ENCODE results near the gene FDXR. TPM values are rescaled to one million over a fixed set of nuclear protein-coding genes. Genes with fewer than 3 reads are reported as not detected.
A peak's percentile ranks its signal among the peaks of the same experiment; 100 is the strongest.

The FDXR gene
- polyA plus RNA-seq, 3 donors, result 2.5 to 7.3 (median 6.2) TPM

DNA sequence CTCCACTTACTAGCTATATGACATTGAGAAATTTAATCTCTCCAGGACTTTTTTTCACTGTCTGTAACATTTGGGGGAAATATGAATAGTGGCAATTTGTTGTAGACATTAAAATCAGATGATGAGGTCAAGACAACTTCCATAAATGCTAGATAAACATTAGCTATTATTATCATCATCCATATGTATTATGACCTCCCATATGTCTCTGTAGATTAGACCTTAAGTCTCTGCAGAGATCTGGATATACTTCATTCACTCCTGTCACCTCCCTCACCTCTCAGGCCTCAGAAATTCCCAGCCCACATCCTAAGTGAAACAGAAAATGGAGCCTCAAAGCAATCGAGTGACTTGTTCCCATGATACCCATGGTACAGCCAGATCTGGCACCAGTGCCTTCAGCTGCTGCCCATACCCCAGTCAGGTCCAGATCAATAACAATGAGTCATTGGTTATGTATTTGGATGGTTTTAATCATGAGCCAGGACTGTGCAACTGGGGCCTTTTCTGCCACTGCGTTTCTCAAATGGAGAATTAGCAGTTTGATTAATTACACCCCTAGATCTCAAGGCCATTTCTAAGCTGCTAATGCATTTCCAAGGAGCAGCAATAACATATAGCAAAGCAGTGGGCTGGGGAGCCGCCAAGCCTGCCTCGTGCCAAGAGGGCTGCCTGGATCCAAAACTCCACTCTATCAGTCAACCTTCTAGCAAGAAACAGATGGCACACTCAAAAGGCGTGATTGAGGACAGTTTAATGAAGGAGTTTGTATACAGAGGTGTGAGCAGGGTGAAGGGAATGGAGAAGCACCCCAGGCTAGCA, 2.6 kb upstream of the FDXR start:
- no peaks in the 10 kb centered on the region for H3K9me3 Mint-ChIP-seq
- no peaks in the 10 kb centered on the region for H3K36me3 ChIP-seq (replicated peaks in 1 of 2; ENCODE audit: control insufficient read depth in 1 of 2, insufficient read depth in 2 of 2, low read length in 2 of 2)
- DNase-seq, result no peak
- H3K9me3 ChIP-seq (replicated peaks in 1 of 2; ENCODE audit: control insufficient read depth in 1 of 2, insufficient read depth in 1 of 2, low read length in 2 of 2), result no peaks in the 10 kb centered on the region
- peaks cover 24% of the 10 kb centered on the region for H3K4me1 Mint-ChIP-seq
- H3K27me3 Mint-ChIP-seq (ENCODE audit: low read depth in 3 of 3), result peaks cover 2 to 13% (median 4%) of the 10 kb centered on the region in 3 donors
- H3K9ac ChIP-seq (ENCODE audit: insufficient read depth, low read length, poor library complexity, severe bottlenecking), result no peak overlapping the region
- intact Hi-C loops (cut with micrococcal nuclease), result loop anchor here in 1 of 2 donors (10.0 kb wide), 1 partner anchor 789 kb away; the partner anchor contains the start of genes RECQL5 and SAP30BP
- no peak overlapping the region for H2AFZ ChIP-seq (ENCODE audit: insufficient read depth, low read depth, low read length, poor library complexity, severe bottlenecking)
- H3K36me3 Mint-ChIP-seq, result peaks cover 0 to 8% of the 10 kb centered on the region in 2 donors
- H3K4me3 ChIP-seq (replicated peaks in 1 of 3; ENCODE audit: low read depth in 2 of 3, low read length in 3 of 3), result no peak overlapping the region
- H3K4me1 ChIP-seq (ENCODE audit: control insufficient read depth in 1 of 2, insufficient read depth in 2 of 2, low read length in 2 of 2), result peaks cover 24 to 28% of the 10 kb centered on the region in 2 donors
- peak overlapping the region in 1 of 7 donors; percentile 25 for H3K27ac Mint-ChIP-seq
- H4K20me1 ChIP-seq (ENCODE audit: insufficient read depth, low read length), result no peaks in the 10 kb centered on the region
- no peak overlapping the region for H3K4me3 Mint-ChIP-seq
- 86% methylated on average over 5 of the region's 5 CpGs for WGBS (ENCODE audit: insufficient coverage)
- TF ChIP-seq, protein P1, sequence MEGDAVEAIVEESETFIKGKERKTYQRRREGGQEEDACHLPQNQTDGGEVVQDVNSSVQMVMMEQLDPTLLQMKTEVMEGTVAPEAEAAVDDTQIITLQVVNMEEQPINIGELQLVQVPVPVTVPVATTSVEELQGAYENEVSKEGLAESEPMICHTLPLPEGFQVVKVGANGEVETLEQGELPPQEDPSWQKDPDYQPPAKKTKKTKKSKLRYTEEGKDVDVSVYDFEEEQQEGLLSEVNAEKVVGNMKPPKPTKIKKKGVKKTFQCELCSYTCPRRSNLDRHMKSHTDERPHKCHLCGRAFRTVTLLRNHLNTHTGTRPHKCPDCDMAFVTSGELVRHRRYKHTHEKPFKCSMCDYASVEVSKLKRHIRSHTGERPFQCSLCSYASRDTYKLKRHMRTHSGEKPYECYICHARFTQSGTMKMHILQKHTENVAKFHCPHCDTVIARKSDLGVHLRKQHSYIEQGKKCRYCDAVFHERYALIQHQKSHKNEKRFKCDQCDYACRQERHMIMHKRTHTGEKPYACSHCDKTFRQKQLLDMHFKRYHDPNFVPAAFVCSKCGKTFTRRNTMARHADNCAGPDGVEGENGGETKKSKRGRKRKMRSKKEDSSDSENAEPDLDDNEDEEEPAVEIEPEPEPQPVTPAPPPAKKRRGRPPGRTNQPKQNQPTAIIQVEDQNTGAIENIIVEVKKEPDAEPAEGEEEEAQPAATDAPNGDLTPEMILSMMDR (IDR thresholded peaks at IDR 0.05), result no peak
- no peak overlapping the region for H3K27ac ChIP-seq (ENCODE audit: low read depth in 1 of 2, low read length in 2 of 2)
- H3K27me3 ChIP-seq (ENCODE audit: control insufficient read depth in 2 of 2, insufficient read depth in 2 of 2, low read length in 2 of 2), result no peaks in the 10 kb centered on the region
- no peaks in the 10 kb centered on the region for H3K79me2 ChIP-seq (ENCODE audit: insufficient read depth, low read length)
- no peak overlapping the region for H3K4me2 ChIP-seq (replicated peaks; ENCODE audit: extremely low read depth, low read length, poor library complexity, severe bottlenecking)

DNA sequence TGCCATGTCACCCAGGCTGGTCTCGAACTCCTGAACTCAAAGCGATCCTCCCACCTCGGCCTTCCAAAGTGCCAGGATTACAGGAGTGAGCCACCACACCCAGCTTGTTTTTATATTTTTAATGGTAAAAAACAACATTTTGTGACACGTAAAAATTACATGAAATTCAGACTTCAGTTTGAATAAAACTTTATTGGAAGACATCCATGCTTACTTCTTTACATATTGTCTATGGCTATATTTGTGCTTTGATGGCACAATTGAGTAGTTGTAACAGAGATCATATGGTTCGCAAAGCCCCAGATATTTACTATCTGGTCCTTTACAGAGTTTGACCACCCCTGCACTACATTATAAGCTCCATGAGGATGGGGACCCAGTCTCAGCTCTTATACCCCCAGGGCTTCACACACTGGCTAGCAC, 1.8 kb upstream of the FDXR start:
- Histone ChIP-seq H3K27ac (ENCODE audit: low read depth in 1 of 2, low read length in 2 of 2) (no peak overlapping the region), H3K79me2 (ENCODE audit: insufficient read depth, low read length) (no peaks in the 10 kb centered on the region), H3K4me1 (ENCODE audit: control insufficient read depth in 1 of 2, insufficient read depth in 2 of 2, low read length in 2 of 2) (peaks cover 18 to 22% of the 10 kb centered on the region in 2 donors), H3K4me2 (replicated peaks; ENCODE audit: extremely low read depth, low read length, poor library complexity, severe bottlenecking) (no peak overlapping the region), H3K4me3 (replicated peaks in 1 of 3; ENCODE audit: low read depth in 2 of 3, low read length in 3 of 3) (no peak overlapping the region), H3K27me3 (ENCODE audit: control insufficient read depth in 2 of 2, insufficient read depth in 2 of 2, low read length in 2 of 2) (no peaks in the 10 kb centered on the region), H3K9me3 (replicated peaks in 1 of 2; ENCODE audit: control insufficient read depth in 1 of 2, insufficient read depth in 1 of 2, low read length in 2 of 2) (no peaks in the 10 kb centered on the region), H4K20me1 (ENCODE audit: insufficient read depth, low read length) (no peaks in the 10 kb centered on the region), H3K36me3 (replicated peaks in 1 of 2; ENCODE audit: control insufficient read depth in 1 of 2, insufficient read depth in 2 of 2, low read length in 2 of 2) (no peaks in the 10 kb centered on the region), H3K9ac (ENCODE audit: insufficient read depth, low read length, poor library complexity, severe bottlenecking) (no peak overlapping the region), H2AFZ (ENCODE audit: insufficient read depth, low read depth, low read length, poor library complexity, severe bottlenecking) (no peak overlapping the region)
- intact Hi-C loops (cut with micrococcal nuclease), result loop anchor here in 1 of 2 donors (10.0 kb wide), 1 partner anchor 790 kb away; the partner anchor contains the start of genes RECQL5 and SAP30BP
- Mint-ChIP-seq H3K9me3 (no peaks in the 10 kb centered on the region), H3K4me1 (peaks cover 19% of the 10 kb centered on the region), H3K27me3 (ENCODE audit: low read depth in 3 of 3) (peaks cover 2 to 13% (median 3%) of the 10 kb centered on the region in 3 donors), H3K27ac (no peak overlapping the region), H3K4me3 (no peak overlapping the region), H3K36me3 (peaks cover under 1 to 8% of the 10 kb centered on the region in 2 donors)
- DNase-seq, result no peak
- WGBS (ENCODE audit: insufficient coverage), result 100% methylated on average over 1 of the region's 5 CpGs
- TF ChIP-seq, protein P1 (IDR thresholded peaks at IDR 0.05), result no peak
